Calu3 (cell line): ENCODE results near the gene DNER. TPM values are rescaled to one million over a fixed set of nuclear protein-coding genes. Genes with fewer than 3 reads are reported as not detected.
A peak's percentile ranks its signal among the peaks of the same experiment; 100 is the strongest.

Experiments used
- BruUV-seq: library from RNA; stranded (reverse); fragments of 400-500 nt; replicated peaks from 2 replicates; lab custom pipeline; 2021; lab: Mats Ljungman, UMichigan
- CTCF ChIA-PET: fragments of 300-600 bp; sonication (Branson Sonifier 250); formaldehyde crosslinking; loops from one replicate; lab custom pipeline; 2022; ENCODE audit warnings: antibody characterized with exemption; lab: Charles Lee
- DNase-seq: peaks from one replicate; pipeline ENCODE4 v3.0.0; 2022
- H3K27ac Mint-ChIP-seq: one replicate; pipeline ENCODE4 v1.8.0; 2022; ENCODE audit warnings: mixed read lengths; ENCODE audit not compliant: unreplicated experiment
- H3K27me3 Mint-ChIP-seq: one replicate; pipeline ENCODE4 v1.8.0; 2022; ENCODE audit warnings: mixed read lengths; ENCODE audit not compliant: unreplicated experiment
- H3K36me3 Mint-ChIP-seq: one replicate; pipeline ENCODE4 v1.8.0; 2022; ENCODE audit warnings: mild to moderate bottlenecking, moderate library complexity, mixed read lengths; ENCODE audit not compliant: insufficient read depth, unreplicated experiment
- H3K4me1 Mint-ChIP-seq: one replicate; pipeline ENCODE4 v1.8.0; 2022; ENCODE audit warnings: mild to moderate bottlenecking, low read depth, mixed read lengths; ENCODE audit not compliant: unreplicated experiment
- H3K4me3 Mint-ChIP-seq: one replicate; pipeline ENCODE4 v1.8.0; 2022; ENCODE audit warnings: mild to moderate bottlenecking, low read depth, moderate library complexity, mixed read lengths; ENCODE audit not compliant: unreplicated experiment
- H3K9me3 Mint-ChIP-seq: one replicate; pipeline ENCODE4 v1.8.0; 2022; ENCODE audit warnings: low read depth, mixed read lengths; ENCODE audit not compliant: unreplicated experiment
- intact Hi-C: fragments of 100-400 bp; cut with micrococcal nuclease; formaldehyde crosslinking; loops from one replicate; pipeline ENCODE4 v1.10.0; 2022; ENCODE audit not compliant: unreplicated experiment
- total RNA-seq: library from RNA; stranded (reverse); gene quantifications from 2 replicates; pipeline ENCODE4 v1.2.3, GENCODE V29; 2022
- TF ChIP-seq, protein P1 (sequence below): fragments of 200-600 bp; IDR thresholded peaks from one replicate; pipeline ENCODE4 v1.8.0; 2022; ENCODE audit warnings: antibody characterized with exemption; ENCODE audit not compliant: unreplicated experiment

The DNER gene
- total RNA-seq, 1 experiment from 2014 or later: 1.1 TPM

DNA sequence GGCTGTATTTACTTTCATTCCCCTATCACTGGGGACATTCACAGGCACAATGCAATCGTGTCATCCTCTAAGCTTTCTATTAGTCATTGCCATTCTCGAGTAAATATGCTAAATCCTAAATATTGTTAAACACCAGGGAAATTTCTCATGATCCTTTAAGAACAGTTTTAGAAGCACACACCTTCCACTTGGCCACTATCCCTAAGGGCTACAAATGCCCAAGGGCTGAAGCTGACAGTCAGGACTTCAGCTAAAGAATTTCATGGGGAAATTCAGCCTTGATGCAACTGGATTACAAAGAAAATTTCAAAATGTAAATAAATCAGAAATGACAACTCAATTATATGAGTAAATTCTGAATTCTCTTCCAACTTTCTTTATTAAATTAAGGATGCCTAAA is 280.2 kb downstream of the DNER start:
- CTCF ChIA-PET: interaction anchor here (1.4 kb wide), 1 partner anchor 153 kb away, joined by 3 read pairs; no protein-coding TSS in a partner anchor
- Mint-ChIP-seq H3K4me3 (no peak overlapping the region), H3K27ac (no peak overlapping the region), H3K27me3 (no peaks in the 10 kb centered on the region), H3K4me1 (peaks cover 17% of the 10 kb centered on the region), H3K9me3 (peaks cover 2% of the 10 kb centered on the region), H3K36me3 (no peaks in the 10 kb centered on the region)
- TF ChIP-seq, protein P1, sequence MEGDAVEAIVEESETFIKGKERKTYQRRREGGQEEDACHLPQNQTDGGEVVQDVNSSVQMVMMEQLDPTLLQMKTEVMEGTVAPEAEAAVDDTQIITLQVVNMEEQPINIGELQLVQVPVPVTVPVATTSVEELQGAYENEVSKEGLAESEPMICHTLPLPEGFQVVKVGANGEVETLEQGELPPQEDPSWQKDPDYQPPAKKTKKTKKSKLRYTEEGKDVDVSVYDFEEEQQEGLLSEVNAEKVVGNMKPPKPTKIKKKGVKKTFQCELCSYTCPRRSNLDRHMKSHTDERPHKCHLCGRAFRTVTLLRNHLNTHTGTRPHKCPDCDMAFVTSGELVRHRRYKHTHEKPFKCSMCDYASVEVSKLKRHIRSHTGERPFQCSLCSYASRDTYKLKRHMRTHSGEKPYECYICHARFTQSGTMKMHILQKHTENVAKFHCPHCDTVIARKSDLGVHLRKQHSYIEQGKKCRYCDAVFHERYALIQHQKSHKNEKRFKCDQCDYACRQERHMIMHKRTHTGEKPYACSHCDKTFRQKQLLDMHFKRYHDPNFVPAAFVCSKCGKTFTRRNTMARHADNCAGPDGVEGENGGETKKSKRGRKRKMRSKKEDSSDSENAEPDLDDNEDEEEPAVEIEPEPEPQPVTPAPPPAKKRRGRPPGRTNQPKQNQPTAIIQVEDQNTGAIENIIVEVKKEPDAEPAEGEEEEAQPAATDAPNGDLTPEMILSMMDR: no peak
- intact Hi-C loops: loop anchor here (10.0 kb wide), 1 partner anchor 281 kb away; the partner anchor contains the start of gene DNER
- no TSS peak for BruUV-seq
- DNase-seq: no peak

GRCh38 chr2:229433351-229433750 is 281.0 kb downstream of the DNER start:
- intact Hi-C loops: loop anchor here (10.0 kb wide), 1 partner anchor 281 kb away; the partner anchor contains the start of gene DNER
- BruUV-seq: no TSS peak
- TF ChIP-seq, protein P1: no peak
- no peak for DNase-seq
- H3K9me3 Mint-ChIP-seq: peaks cover 2% of the 10 kb centered on the region
- H3K27ac Mint-ChIP-seq: no peak overlapping the region
- no peaks in the 10 kb centered on the region for H3K27me3 Mint-ChIP-seq
- H3K4me1 Mint-ChIP-seq: peaks cover 17% of the 10 kb centered on the region
- no peak overlapping the region for H3K4me3 Mint-ChIP-seq
- no peaks in the 10 kb centered on the region for H3K36me3 Mint-ChIP-seq
- CTCF ChIA-PET: interaction anchor here (1.4 kb wide), 1 partner anchor 154 kb away, joined by 3 read pairs; no protein-coding TSS in a partner anchor

GRCh38 chr2:229431327-229431954 is 282.9 kb downstream of the DNER start:
- no peaks in the 10 kb centered on the region for H3K36me3 Mint-ChIP-seq
- no peaks in the 10 kb centered on the region for H3K27me3 Mint-ChIP-seq
- no peak overlapping the region for H3K27ac Mint-ChIP-seq
- TF ChIP-seq, protein P1: peak; percentile 19
- no TSS peak for BruUV-seq
- intact Hi-C loops: loop anchor here (1.0 to 10.0 kb wide), 4 partner anchors 89 to 298 kb away; partner anchors contain the start of gene DNER
- CTCF ChIA-PET: interaction anchor here (0.6 to 1.2 kb wide), 10 partner anchors 13 to 1383 kb away, joined by 3 to 26 read pairs (median 4); partner anchors contain the start of gene DNER
- H3K4me1 Mint-ChIP-seq: peaks cover 5% of the 10 kb centered on the region
- H3K4me3 Mint-ChIP-seq: no peak overlapping the region
- H3K9me3 Mint-ChIP-seq: peaks cover 2% of the 10 kb centered on the region
- DNase-seq: no peak

GRCh38 chr2:229429589-229429988 is 284.8 kb downstream of the DNER start:
- intact Hi-C loops: no loop called here
- Mint-ChIP-seq H3K4me1 (no peaks in the 10 kb centered on the region), H3K9me3 (no peaks in the 10 kb centered on the region), H3K27ac (no peak overlapping the region), H3K4me3 (no peak overlapping the region), H3K27me3 (no peaks in the 10 kb centered on the region), H3K36me3 (no peaks in the 10 kb centered on the region)
- DNase-seq: no peak
- CTCF ChIA-PET: no interaction called here
- TF ChIP-seq, protein P1: no peak
- no TSS peak for BruUV-seq
